ENCODE results near the gene KHK. TPM values are rescaled to one million over a fixed set of nuclear protein-coding genes. Genes with fewer than 3 reads are reported as not detected.

KHK gene
- total and polyA plus RNA-seq, 9 of the 15 experiments (the other 6 are each of a cell fraction or from before 2014, with no cell fraction given): 1.5 to 10.7 (median 5.2) TPM

- TF ChIP-seq HDAC8 (tag; IDR thresholded peaks at IDR 0.05): no peak
- peak in 2 of 3 experiments; percentile 94 to 100 for TF ChIP-seq YY1 (IDR thresholded peaks at IDR 0.05; ENCODE audit: borderline replicate concordance in 1 of 3, control insufficient read depth in 1 of 3, extremely low read depth in 1 of 3, insufficient read depth in 3 of 3, insufficient read length in 1 of 3, insufficient replicate concordance in 2 of 3, low read depth in 1 of 3, low read length in 2 of 3)
- no peak for TF ChIP-seq PHF8 (IDR thresholded peaks at IDR 0.05; ENCODE audit: borderline replicate concordance, low read length)
- peak in 1 of 2 experiments; percentile 85; a peak in 2 of 4 replicates for TF ChIP-seq MLLT1 (IDR thresholded peaks at IDR 0.05)
- TF ChIP-seq NFE2L1 (tag; IDR thresholded peaks at IDR 0.05; ENCODE audit: borderline replicate concordance, low read depth): no peak
- TF ChIP-seq HNRNPLL (IDR thresholded peaks at IDR 0.05; ENCODE audit: low read depth, low read length, poor library complexity, severe bottlenecking): no peak
- no peak for TF ChIP-seq CTCF (IDR thresholded peaks at IDR 0.05 in 2 of 3, conservative IDR thresholded peaks at IDR 0.05 in 1 of 3; ENCODE audit: insufficient read depth in 2 of 3, low read depth in 1 of 3, low read length in 3 of 3)
- no peak for TF ChIP-seq BCL6 (CRISPR knock-in tag; IDR thresholded peaks at IDR 0.05)
- TF ChIP-seq SETDB1 (IDR thresholded peaks at IDR 0.05; ENCODE audit: low read length): no peak
- TF ChIP-seq ZFX (CRISPR knock-in tag; IDR thresholded peaks at IDR 0.05): 0 out of 2 replicates have a peak, but pooled peaks have one; percentile 25
- TF ChIP-seq FOXO4 (CRISPR knock-in tag; IDR thresholded peaks at IDR 0.05): no peak
- no peak for TF ChIP-seq ETV1 (tag; conservative IDR thresholded peaks at IDR 0.05; ENCODE audit: low read depth)
- TF ChIP-seq EP400 (IDR thresholded peaks at IDR 0.05): 0 out of 2 replicates have a peak, but pooled peaks have one; percentile 26
- no peak for TF ChIP-seq ZNF592 (IDR thresholded peaks at IDR 0.05)
Measured at GRCh38 chr2:27134781-27135477, 48.4 kb downstream of the KHK start (continued).
